Endothelial cell of umbilical vein (primary cell): ENCODE results near the gene STK39. TPM values are rescaled to one million over a fixed set of nuclear protein-coding genes. Genes with fewer than 3 reads are reported as not detected.

ENCODE experiments used
- BruUV-seq: library from RNA; stranded (reverse); fragments of 400-500 nt; replicated peaks from 2 replicates; lab custom pipeline; 2021; lab: Mats Ljungman, UMichigan
- CTCF ChIA-PET: fragments of 300-600, 350-600 bp; sonication (Branson Sonifier 250); formaldehyde crosslinking; loops from one replicate; lab custom pipeline; 2021; ENCODE audit warnings: antibody characterized with exemption, inconsistent platforms; lab: Charles Lee
- POLR2A ChIA-PET: fragments of 300-600, 350-600 bp; sonication (Branson Sonifier 250); formaldehyde crosslinking; loops from one replicate; lab custom pipeline; 2021; ENCODE audit warnings: antibody characterized with exemption, inconsistent platforms; lab: Charles Lee
- DNase-seq: peaks from one replicate; pipeline ENCODE4 v3.0.0-alpha.2; 2011; ENCODE audit warnings: low read depth, low spot score
- FAIRE-seq: peaks from 2 replicates; lab custom pipeline; 2011; peaks lifted over from hg19 to GRCh38; lab: Jason Lieb, UNC
- H2AFZ ChIP-seq: 2 replicates; pipeline ENCODE4 v1.6.0; 2012; ENCODE audit warnings: low read depth, low read length, control low read depth, inconsistent platforms
- H3K27ac ChIP-seq: 2 replicates; pipeline ENCODE4 v1.5.1; 2011; ENCODE audit warnings: low read depth, mild to moderate bottlenecking, control low read depth, low read length, moderate library complexity; ENCODE audit not compliant: insufficient read depth
- H3K27me3 ChIP-seq, 2 experiments: 2 replicates each; pipeline versions ENCODE4 v1.6.0 to v1.6.1; 2011; ENCODE audit warnings: low read length in 2 of 2, mixed read lengths in 1 of 2; ENCODE audit not compliant: control insufficient read depth in 2 of 2, insufficient read depth in 2 of 2
- H3K36me3 ChIP-seq, 2 experiments: 2 replicates in 1 of 2; 3 replicates in 1 of 2; pipeline ENCODE4 v1.5.1; 2011; ENCODE audit warnings: low read length in 2 of 2, mild to moderate bottlenecking in 1 of 2, moderate library complexity in 1 of 2; ENCODE audit not compliant: control insufficient read depth in 2 of 2, insufficient read depth in 2 of 2; ENCODE audit errors: extremely low read depth in 1 of 2
- H3K4me1 ChIP-seq: 3 replicates; pipeline ENCODE4 v1.5.1; 2011; ENCODE audit warnings: mild to moderate bottlenecking, low read length; ENCODE audit not compliant: control insufficient read depth, insufficient read depth; ENCODE audit errors: extremely low read depth
- H3K4me2 ChIP-seq: 2 replicates; pipeline ENCODE4 v1.6.1; 2011; ENCODE audit warnings: low read length, control low read depth, mixed read lengths; ENCODE audit not compliant: insufficient read depth
- H3K4me3 ChIP-seq, 3 experiments: fragments of 200-600 bp in 1 of 3; sonication (generic), shearing (Covaris generic) in 1 of 3; replicated peaks in 1 of 3; 2 replicates each; pipeline ENCODE4 v1.5.1; 2011 to 2016; ENCODE audit warnings: control low read depth in 3 of 3, low read length in 3 of 3, mild to moderate bottlenecking in 2 of 3, inconsistent platforms in 1 of 3, low read depth in 1 of 3, moderate library complexity in 1 of 3; ENCODE audit not compliant: insufficient read depth in 1 of 3
- H3K79me2 ChIP-seq: 2 replicates; pipeline ENCODE4 v1.6.0; 2012; ENCODE audit warnings: low read length, inconsistent platforms; ENCODE audit not compliant: control insufficient read depth, insufficient read depth
- H3K9ac ChIP-seq: replicated peaks from 2 replicates; pipeline ENCODE3; 2011; ENCODE audit warnings: low read length, control low read depth; ENCODE audit not compliant: insufficient read depth; ENCODE audit errors: extremely low read depth
- H3K9me1 ChIP-seq: replicated peaks from 3 replicates; pipeline ENCODE4 v1.6.0; 2011; ENCODE audit warnings: mild to moderate bottlenecking, low read length; ENCODE audit not compliant: control insufficient read depth, insufficient read depth; ENCODE audit errors: extremely low read depth
- H3K9me3 ChIP-seq: replicated peaks from 2 replicates; pipeline ENCODE4 v1.5.1; 2012; ENCODE audit warnings: low read length, inconsistent platforms; ENCODE audit not compliant: control insufficient read depth, insufficient read depth
- H4K20me1 ChIP-seq: replicated peaks from 2 replicates; pipeline ENCODE3; 2011; ENCODE audit warnings: mild to moderate bottlenecking, low read length; ENCODE audit not compliant: control insufficient read depth, insufficient read depth; ENCODE audit errors: extremely low read depth
- CTCF ChIP-seq, 2 donors: IDR thresholded peaks; 1 replicate in 1 of 2; 2 replicates in 1 of 2; pipeline ENCODE4 v1.5.1; 2011; ENCODE audit warnings: low read length in 2 of 2, mild to moderate bottlenecking in 2 of 2, moderate library complexity in 2 of 2, control low read depth in 1 of 2, inconsistent platforms in 1 of 2, low read depth in 1 of 2; ENCODE audit not compliant: insufficient read depth in 1 of 2; ENCODE audit errors: extremely low read depth in 1 of 2
- EZH2 ChIP-seq: IDR thresholded peaks from 2 replicates; pipeline ENCODE4 v1.6.1; 2012; ENCODE audit warnings: borderline replicate concordance, low read depth, mild to moderate bottlenecking, moderate library complexity, low read length, inconsistent platforms; ENCODE audit not compliant: severe bottlenecking
- FOS ChIP-seq: IDR thresholded peaks from 2 replicates; pipeline ENCODE4 v1.6.1; 2011; ENCODE audit warnings: mild to moderate bottlenecking, low read length, moderate library complexity, borderline replicate concordance; ENCODE audit not compliant: insufficient read depth
- JUN ChIP-seq: IDR thresholded peaks from 2 replicates; pipeline ENCODE4 v1.6.1; 2011; ENCODE audit warnings: borderline replicate concordance, low read depth; ENCODE audit not compliant: insufficient read length, insufficient read depth
- MAX ChIP-seq: IDR thresholded peaks from 2 replicates; pipeline ENCODE4 v1.6.1; 2011; ENCODE audit not compliant: insufficient read depth, insufficient read length
- MYC ChIP-seq: IDR thresholded peaks from one replicate; pipeline ENCODE4 v1.6.1; 2011; ENCODE audit warnings: mild to moderate bottlenecking, low read depth, low read length
- POLR2A ChIP-seq: IDR thresholded peaks from 2 replicates; pipeline ENCODE4 v1.6.1; 2012; ENCODE audit warnings: low read depth, mild to moderate bottlenecking, control low read depth, low read length
- POLR2AphosphoS5 ChIP-seq: IDR thresholded peaks from 2 replicates; pipeline ENCODE4 v1.6.1; 2012; ENCODE audit warnings: low read depth, mild to moderate bottlenecking, control low read depth, low read length, moderate library complexity; ENCODE audit not compliant: insufficient read depth
- dilution Hi-C: fragments of 300-500 bp; cut with MboI; formaldehyde crosslinking; loops from one replicate; pipeline ENCODE4 v1.15.0; 2019; ENCODE audit warnings: low sequenced_read_pairs; ENCODE audit not compliant: extremely low pct_ligation_motif_present
- intact Hi-C: fragments of 100-400 bp; cut with micrococcal nuclease; formaldehyde crosslinking; loops from one replicate; pipeline ENCODE4 v1.10.0; 2022
- polyA plus RNA-seq, 4 experiments: library from polyadenylated mRNA; depleted of rRNA in 3 of 4; stranded (reverse) in 3 of 4; unstranded in 1 of 4; fragments of >200 nt; gene quantifications; 2 replicates each; pipeline versions ENCODE4 v1.2.1 to v1.2.3, GENCODE V29; 2011 to 2012; ENCODE audit warnings: missing spikeins in 1 of 4
- total RNA-seq: library from RNA; stranded (reverse); gene quantifications from 2 replicates; pipeline ENCODE4 v1.2.3, GENCODE V29; 2021

The STK39 gene
- total and polyA plus RNA-seq, 2 donors (not counting 3 experiments of a cell fraction or from before 2014, with no cell fraction given) = 4.6 to 13.1 TPM

GRCh38 chr2:168156661-168157060 is 90.7 kb downstream of the STK39 start:
- H3K79me2 ChIP-seq = no peaks in the 10 kb centered on the region
- dilution Hi-C loops = no loop called here
- no peak overlapping the region for H3K4me2 ChIP-seq
- no peak overlapping the region for H3K9ac ChIP-seq
- H4K20me1 ChIP-seq = no peaks in the 10 kb centered on the region
- no peak overlapping the region for H2AFZ ChIP-seq
- ChIA-PET CTCF (interaction anchor here (0.9 to 2.0 kb wide), 5 partner anchors 8 to 91 kb away, joined by 3 to 6 read pairs (median 4); partner anchors contain the start of gene STK39), POLR2A (no interaction called here)
- H3K9me3 ChIP-seq = no peaks in the 10 kb centered on the region
- no peaks in the 10 kb centered on the region for H3K27me3 ChIP-seq
- H3K9me1 ChIP-seq = no peaks in the 10 kb centered on the region
- no peak overlapping the region for H3K27ac ChIP-seq
- intact Hi-C loops = no loop called here
- FAIRE-seq (peak; percentile 8), DNase-seq (no peak)
- TF ChIP-seq EZH2 (no peak), POLR2AphosphoS5 (no peak), JUN (no peak), MAX (no peak), CTCF (IDR thresholded peaks at IDR 0.05; ENCODE audit: extremely low read depth in 1 of 2, insufficient read depth in 1 of 2, low read depth in 1 of 2, low read length in 2 of 2) (no peak), MYC (no peak), FOS (no peak), POLR2A (no peak)
- H3K4me1 ChIP-seq = peaks cover 3% of the 10 kb centered on the region
- H3K4me3 ChIP-seq = no peak overlapping the region
- no TSS peak for BruUV-seq
- no peaks in the 10 kb centered on the region for H3K36me3 ChIP-seq
